OCI-LY3 (cell line): ENCODE measurements around the gene CEP44.

Source experiments
- EZH2phosphoT487 ChIP-seq: fragments of 200-600 bp; shearing (Covaris generic); IDR thresholded peaks from 2 replicates; pipeline ENCODE4 v1.6.1; 2018; ENCODE audit warnings: antibody characterized with exemption, mixed run types, low read depth
- TF ChIP-seq, protein P1 (sequence below): fragments of 200-600, 300-600 bp; sonication (generic); IDR thresholded peaks from 2 replicates; pipeline ENCODE4 v1.5.1; 2014; ENCODE audit warnings: antibody characterized with exemption, low read length, low read depth

DNA sequence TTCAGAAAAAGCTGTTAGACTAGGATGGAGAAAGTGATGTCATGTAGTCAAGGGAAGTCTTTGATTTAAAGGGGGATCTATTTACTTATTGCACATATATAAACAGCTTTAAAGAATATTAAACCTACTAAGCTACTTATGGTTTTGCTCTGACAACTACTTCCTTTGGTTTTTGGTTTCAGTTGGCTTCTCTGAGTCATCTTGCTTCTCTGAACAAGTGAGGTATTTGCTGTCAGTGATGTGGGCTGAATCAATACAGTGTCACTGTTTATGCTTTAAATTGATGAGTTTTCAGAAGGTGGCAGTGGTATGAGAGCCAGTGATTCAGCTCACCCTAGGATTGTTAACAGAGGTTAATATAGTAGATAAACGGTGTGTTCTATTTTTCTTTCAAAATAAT lies 75.1 kb downstream of the CEP44 start:
- TF ChIP-seq, protein P1, sequence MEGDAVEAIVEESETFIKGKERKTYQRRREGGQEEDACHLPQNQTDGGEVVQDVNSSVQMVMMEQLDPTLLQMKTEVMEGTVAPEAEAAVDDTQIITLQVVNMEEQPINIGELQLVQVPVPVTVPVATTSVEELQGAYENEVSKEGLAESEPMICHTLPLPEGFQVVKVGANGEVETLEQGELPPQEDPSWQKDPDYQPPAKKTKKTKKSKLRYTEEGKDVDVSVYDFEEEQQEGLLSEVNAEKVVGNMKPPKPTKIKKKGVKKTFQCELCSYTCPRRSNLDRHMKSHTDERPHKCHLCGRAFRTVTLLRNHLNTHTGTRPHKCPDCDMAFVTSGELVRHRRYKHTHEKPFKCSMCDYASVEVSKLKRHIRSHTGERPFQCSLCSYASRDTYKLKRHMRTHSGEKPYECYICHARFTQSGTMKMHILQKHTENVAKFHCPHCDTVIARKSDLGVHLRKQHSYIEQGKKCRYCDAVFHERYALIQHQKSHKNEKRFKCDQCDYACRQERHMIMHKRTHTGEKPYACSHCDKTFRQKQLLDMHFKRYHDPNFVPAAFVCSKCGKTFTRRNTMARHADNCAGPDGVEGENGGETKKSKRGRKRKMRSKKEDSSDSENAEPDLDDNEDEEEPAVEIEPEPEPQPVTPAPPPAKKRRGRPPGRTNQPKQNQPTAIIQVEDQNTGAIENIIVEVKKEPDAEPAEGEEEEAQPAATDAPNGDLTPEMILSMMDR: no peak
- TF ChIP-seq EZH2phosphoT487: no peak
